D721Med (cell line): ENCODE results near the gene DCAF4.

Experiments
- DNase-seq: peaks from one replicate; pipeline ENCODE4 v3.0.0; 2011; ENCODE audit warnings: low spot score; ENCODE audit not compliant: insufficient read length
- FAIRE-seq: peaks from 2 replicates; lab custom pipeline; 2011; peaks lifted over from hg19 to GRCh38; lab: Jason Lieb, UNC
- TF ChIP-seq, protein P1 (sequence below): IDR thresholded peaks from 2 replicates; pipeline ENCODE4 v1.5.1; 2012; ENCODE audit warnings: mild to moderate bottlenecking, control low read depth; ENCODE audit not compliant: insufficient read depth; ENCODE audit errors: missing control alignments

The DCAF4 gene

DNA sequence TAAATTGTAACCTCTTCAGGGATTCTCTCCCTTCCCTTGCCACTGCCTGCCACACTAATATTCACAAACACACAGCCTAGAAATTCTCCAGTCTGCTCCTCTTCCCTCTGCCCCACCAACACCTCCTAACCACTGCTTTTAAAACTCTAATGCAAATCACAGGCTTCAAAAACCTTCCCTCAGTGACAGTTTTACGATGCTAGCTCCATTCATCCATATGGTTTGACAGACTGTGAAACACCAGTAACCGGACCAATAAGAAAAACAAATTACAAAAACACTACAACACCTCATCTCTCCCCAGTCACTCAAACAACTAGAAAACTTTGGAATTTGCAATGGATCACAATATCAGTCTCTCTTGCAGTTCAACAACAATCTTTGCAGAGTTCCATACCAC is 38.1 kb upstream of the DCAF4 start:
- DNase-seq (no peak), FAIRE-seq (no peak)
- TF ChIP-seq, protein P1, sequence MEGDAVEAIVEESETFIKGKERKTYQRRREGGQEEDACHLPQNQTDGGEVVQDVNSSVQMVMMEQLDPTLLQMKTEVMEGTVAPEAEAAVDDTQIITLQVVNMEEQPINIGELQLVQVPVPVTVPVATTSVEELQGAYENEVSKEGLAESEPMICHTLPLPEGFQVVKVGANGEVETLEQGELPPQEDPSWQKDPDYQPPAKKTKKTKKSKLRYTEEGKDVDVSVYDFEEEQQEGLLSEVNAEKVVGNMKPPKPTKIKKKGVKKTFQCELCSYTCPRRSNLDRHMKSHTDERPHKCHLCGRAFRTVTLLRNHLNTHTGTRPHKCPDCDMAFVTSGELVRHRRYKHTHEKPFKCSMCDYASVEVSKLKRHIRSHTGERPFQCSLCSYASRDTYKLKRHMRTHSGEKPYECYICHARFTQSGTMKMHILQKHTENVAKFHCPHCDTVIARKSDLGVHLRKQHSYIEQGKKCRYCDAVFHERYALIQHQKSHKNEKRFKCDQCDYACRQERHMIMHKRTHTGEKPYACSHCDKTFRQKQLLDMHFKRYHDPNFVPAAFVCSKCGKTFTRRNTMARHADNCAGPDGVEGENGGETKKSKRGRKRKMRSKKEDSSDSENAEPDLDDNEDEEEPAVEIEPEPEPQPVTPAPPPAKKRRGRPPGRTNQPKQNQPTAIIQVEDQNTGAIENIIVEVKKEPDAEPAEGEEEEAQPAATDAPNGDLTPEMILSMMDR, result no peak

DNA sequence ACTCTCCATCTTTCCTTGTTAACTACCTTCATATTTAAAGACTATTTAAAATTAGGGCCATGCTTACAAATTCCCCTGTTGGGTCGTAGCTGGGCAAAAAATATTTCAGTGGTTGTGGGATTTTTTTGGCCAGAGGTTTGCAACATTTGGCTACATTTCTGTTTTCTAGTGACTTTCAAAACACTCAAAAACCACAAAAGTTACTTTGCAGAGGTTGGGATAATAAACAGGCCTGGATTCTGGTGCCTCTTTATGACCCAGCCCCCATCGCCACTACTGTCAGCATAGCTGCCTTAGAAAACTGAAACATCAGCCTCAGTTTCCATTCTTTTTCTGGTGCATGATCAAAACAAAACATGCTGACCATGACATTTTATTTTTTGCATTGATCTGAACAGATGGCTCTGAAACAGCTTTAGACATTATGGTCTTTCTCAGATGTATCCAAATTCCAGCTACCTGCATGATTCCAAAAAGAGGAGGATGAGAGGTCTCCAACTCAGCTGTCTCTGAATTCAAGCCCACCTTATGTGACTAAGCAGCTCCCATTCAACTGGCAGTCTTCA is 37.5 kb upstream of the DCAF4 start:
- TF ChIP-seq, protein P1, result no peak
- no peak for DNase-seq
- FAIRE-seq, result no peak

DNA sequence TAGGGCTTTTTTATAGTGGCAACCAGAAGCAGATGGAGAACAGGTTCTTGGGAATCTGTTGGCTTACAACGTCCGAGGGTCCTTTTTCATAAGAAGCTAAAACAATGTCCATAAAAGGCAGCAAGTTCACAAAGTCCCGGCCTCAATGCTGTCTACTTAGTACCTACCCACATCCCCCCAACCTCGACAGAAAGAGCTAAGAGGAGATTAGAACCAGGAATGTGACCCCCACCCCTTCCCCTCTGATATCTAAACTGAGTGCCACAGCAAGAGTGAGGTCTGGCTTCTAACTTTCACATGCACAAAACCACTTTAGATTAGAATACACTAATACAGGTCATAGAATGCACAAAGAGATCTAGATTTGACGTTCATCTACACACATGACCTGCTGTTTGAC is 36.9 kb upstream of the DCAF4 start:
- FAIRE-seq, result no peak
- DNase-seq, result no peak
- TF ChIP-seq, protein P1, result no peak

DNA sequence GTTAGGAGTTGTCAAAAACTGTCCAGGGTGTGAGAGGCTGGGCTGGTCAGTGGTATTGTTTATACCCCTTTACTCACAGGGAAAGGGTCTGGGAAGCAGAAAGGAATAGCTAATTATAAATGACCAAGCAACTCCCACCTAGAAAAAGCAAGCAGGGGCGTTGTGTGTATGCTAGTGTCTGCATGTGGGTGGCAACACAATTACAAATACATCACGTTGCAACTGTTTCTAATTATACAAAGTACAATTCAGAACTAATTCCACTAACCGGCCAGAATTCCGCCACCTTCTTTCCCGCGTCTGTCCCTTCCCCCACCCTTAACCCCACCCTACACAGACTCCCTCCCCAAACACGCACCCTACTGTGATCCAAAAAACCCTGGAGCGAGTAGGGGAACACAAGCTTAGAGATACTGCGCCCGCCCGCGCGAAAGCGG is 34.6 kb upstream of the DCAF4 start:
- TF ChIP-seq, protein P1, result no peak
- DNase-seq (no peak), FAIRE-seq (no peak)

DNA sequence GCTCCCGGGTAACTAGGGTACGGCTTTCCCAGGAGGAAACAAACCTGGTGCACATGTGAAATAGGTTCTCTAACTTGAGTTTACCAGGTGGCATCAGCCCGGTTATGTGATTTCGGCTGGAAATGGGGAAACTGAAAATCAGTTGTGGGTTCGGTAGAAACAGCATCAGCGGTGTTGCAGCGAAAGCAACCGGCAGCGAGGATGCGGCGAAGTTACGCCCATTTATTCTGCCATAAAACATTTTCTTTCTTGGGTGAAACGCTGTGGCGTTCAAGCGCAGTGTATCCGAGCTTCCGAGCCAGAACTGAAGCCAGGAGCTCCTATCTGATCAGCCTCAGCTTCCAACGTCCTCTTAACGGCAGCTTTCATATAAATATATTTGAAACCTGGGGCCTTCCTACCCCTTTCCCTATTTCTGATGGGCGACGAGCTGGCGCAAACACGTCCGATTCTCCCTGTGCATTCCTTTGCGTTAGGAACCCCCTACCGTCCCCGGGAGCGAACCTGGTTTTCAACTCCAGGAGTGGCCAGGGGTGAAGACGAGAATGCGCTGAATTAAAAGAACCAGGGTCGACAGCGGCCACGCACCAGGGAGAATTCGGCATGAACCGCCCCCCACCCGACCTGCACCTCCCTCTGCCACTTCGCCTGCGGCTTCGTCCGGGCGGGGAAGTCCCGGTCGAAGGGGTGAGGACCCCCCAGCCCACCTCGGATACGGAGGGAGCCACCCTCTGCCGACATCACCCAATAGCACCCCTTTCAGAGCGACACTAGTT is 34.0 kb upstream of the DCAF4 start:
- DNase-seq (no peak), FAIRE-seq (no peak)
- TF ChIP-seq, protein P1, result no peak

DNA sequence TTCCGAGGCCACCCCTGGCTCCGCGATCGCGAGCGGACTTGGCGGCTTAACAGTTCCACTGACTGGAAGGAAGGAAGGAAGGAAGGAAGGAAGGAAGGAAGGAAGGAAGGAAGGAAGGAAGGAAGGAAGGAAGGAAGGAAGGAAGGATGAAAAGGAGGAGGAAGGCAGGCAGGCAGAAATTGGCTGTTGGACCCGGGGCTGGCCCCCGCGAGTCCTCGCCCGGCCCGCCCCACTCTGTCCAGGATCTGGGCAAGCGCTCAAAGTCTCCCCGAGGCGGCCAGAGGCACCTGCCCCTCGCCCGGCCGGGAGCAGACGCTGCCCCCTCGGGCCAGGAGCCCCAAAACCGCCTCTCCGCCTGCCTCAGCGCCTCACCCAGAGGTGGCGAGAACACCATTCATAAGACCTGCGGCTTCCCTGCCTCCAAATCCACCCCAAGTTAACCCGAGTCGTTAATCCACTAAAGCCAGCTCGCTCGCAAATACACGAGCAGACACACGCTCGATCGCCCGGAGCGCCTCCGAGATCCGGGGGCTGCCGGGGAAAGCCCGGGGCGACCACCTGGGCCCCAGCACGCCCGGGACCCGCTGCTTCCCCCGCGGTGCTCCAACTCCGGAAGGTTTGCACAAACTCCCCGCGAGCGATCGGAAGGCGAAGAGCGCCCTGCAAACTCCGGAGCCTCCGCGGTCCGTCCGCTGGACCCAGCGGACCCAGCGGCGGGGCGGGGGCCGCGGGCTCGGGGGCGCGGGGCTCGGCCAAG is 33.2 kb upstream of the DCAF4 start:
- TF ChIP-seq, protein P1, result no peak
- DNase-seq (peak; percentile 52), FAIRE-seq (no peak)
